Stimulated activated memory B cell treated with anti-CD40 and anti-IgM and Interleukin-4, amounts not matched to agents 10 μg/mL and 1 μg/mL and 100 μg/mL, for 72 hours (primary cell): ENCODE measurements around the gene SLC13A1.
"Not testable (repeated sequence)": the region's sequence is repeated elsewhere in the genome, so short reads cannot be mapped to it uniquely, and the experiment has no call there.

ENCODE experiments used
- ATAC-seq: fragments of 150-1000 bp; cut with Tn5 transposase; 2 replicates; pipeline ENCODE4 v1.10.0; 2021
- H3K27ac Mint-ChIP-seq: one replicate; pipeline ENCODE4 v1.8.0; 2022; ENCODE audit warnings: mild to moderate bottlenecking, mixed read lengths
- H3K27me3 Mint-ChIP-seq: one replicate; pipeline ENCODE4 v1.8.0; 2022; ENCODE audit warnings: mixed read lengths
- H3K36me3 Mint-ChIP-seq: one replicate; pipeline ENCODE4 v1.8.0; 2022; ENCODE audit warnings: mixed read lengths
- H3K4me1 Mint-ChIP-seq: one replicate; pipeline ENCODE4 v1.8.0; 2022; ENCODE audit warnings: mixed read lengths
- H3K4me3 Mint-ChIP-seq: one replicate; pipeline ENCODE4 v1.8.0; 2022; ENCODE audit warnings: mild to moderate bottlenecking, moderate library complexity, mixed read lengths
- H3K9me3 Mint-ChIP-seq: one replicate; pipeline ENCODE4 v1.8.0; 2022; ENCODE audit warnings: mixed read lengths

The SLC13A1 gene

GRCh38 chr7:123199883-123200282, at the start of gene SLC13A1:
TSS of gene SLC13A1 (minus strand) at chr7:123199969. CDS start at chr7:123199946, 23 bp downstream.
- Mint-ChIP-seq H3K27ac (no peak within 1 kb of the TSS), H3K9me3 (no peaks in the 10 kb centered on the region), H3K36me3 (no peaks in the 10 kb centered on the region), H3K4me1 (no peaks in the 10 kb centered on the region), H3K27me3 (no peaks in the 10 kb centered on the region), H3K4me3 (no peak within 1 kb of the TSS)
- ATAC-seq = no peak

GRCh38 chr7:123244768-123245167, 45.0 kb upstream of the SLC13A1 start:
- Mint-ChIP-seq H3K9me3 (no peaks in the 10 kb centered on the region), H3K4me1 (no peaks in the 10 kb centered on the region), H3K27ac (no peak overlapping the region), H3K27me3 (no peaks in the 10 kb centered on the region), H3K36me3 (no peaks in the 10 kb centered on the region), H3K4me3 (no peak overlapping the region)
- no peak for ATAC-seq

GRCh38 chr7:123242467-123243092, 42.8 kb upstream of the SLC13A1 start:
- no peaks in the 10 kb centered on the region for H3K4me1 Mint-ChIP-seq
- ATAC-seq = no peak
- H3K9me3 Mint-ChIP-seq = no peaks in the 10 kb centered on the region
- no peaks in the 10 kb centered on the region for H3K27me3 Mint-ChIP-seq
- H3K27ac Mint-ChIP-seq = no peak overlapping the region
- no peak overlapping the region for H3K4me3 Mint-ChIP-seq
- no peaks in the 10 kb centered on the region for H3K36me3 Mint-ChIP-seq

- no peaks in the 10 kb centered on the region for H3K4me1 Mint-ChIP-seq
- H3K36me3 Mint-ChIP-seq = no peaks in the 10 kb centered on the region
- H3K9me3 Mint-ChIP-seq = no peaks in the 10 kb centered on the region
- H3K4me3 Mint-ChIP-seq = no peak overlapping the region
- no peaks in the 10 kb centered on the region for H3K27me3 Mint-ChIP-seq
- ATAC-seq = no peak
- H3K27ac Mint-ChIP-seq = no peak overlapping the region
Measured at GRCh38 chr7:123241809-123242208, 42.0 kb upstream of the SLC13A1 start.

- Mint-ChIP-seq H3K4me3 (no peak overlapping the region), H3K36me3 (no peaks in the 10 kb centered on the region)
Measured at GRCh38 chr7:123231021-123232000, 31.5 kb upstream of the SLC13A1 start.

GRCh38 chr7:123230603-123231002, 30.8 kb upstream of the SLC13A1 start:
- H3K27me3 Mint-ChIP-seq = no peaks in the 10 kb centered on the region
- H3K4me3 Mint-ChIP-seq = no peak overlapping the region
- no peak for ATAC-seq
- H3K36me3 Mint-ChIP-seq = no peaks in the 10 kb centered on the region
- H3K9me3 Mint-ChIP-seq = peaks cover 4% of the 10 kb centered on the region
- no peaks in the 10 kb centered on the region for H3K4me1 Mint-ChIP-seq
- no peak overlapping the region for H3K27ac Mint-ChIP-seq

More at GRCh38 chr7:123231021-123232000, 31.5 kb upstream of the SLC13A1 start:
- no peaks in the 10 kb centered on the region for H3K27me3 Mint-ChIP-seq
- no peak overlapping the region for H3K27ac Mint-ChIP-seq
- no peak for ATAC-seq
- no peaks in the 10 kb centered on the region for H3K4me1 Mint-ChIP-seq
- peaks cover 3% of the 10 kb centered on the region for H3K9me3 Mint-ChIP-seq

- H3K4me1 Mint-ChIP-seq = no peaks in the 10 kb centered on the region
- no peak for ATAC-seq
- peaks cover 6% of the 10 kb centered on the region for H3K9me3 Mint-ChIP-seq
- no peak overlapping the region for H3K4me3 Mint-ChIP-seq
- no peaks in the 10 kb centered on the region for H3K27me3 Mint-ChIP-seq
- H3K36me3 Mint-ChIP-seq = no peaks in the 10 kb centered on the region
- no peak overlapping the region for H3K27ac Mint-ChIP-seq
Measured at GRCh38 chr7:123230147-123230546, 30.4 kb upstream of the SLC13A1 start.

GRCh38 chr7:123229426-123229825, 29.7 kb upstream of the SLC13A1 start:
- no peaks in the 10 kb centered on the region for H3K36me3 Mint-ChIP-seq
- H3K4me3 Mint-ChIP-seq = no peak overlapping the region
- H3K4me1 Mint-ChIP-seq = no peaks in the 10 kb centered on the region
- peaks cover 6% of the 10 kb centered on the region for H3K9me3 Mint-ChIP-seq
- no peaks in the 10 kb centered on the region for H3K27me3 Mint-ChIP-seq
- H3K27ac Mint-ChIP-seq = no peak overlapping the region
- no peak for ATAC-seq

- H3K4me3 Mint-ChIP-seq, H3K36me3 Mint-ChIP-seq, H3K27me3 Mint-ChIP-seq, H3K27ac Mint-ChIP-seq, H3K9me3 Mint-ChIP-seq, H3K4me1 Mint-ChIP-seq, ATAC-seq: not testable (repeated sequence)
Measured at GRCh38 chr7:123227666-123228065, 27.9 kb upstream of the SLC13A1 start.

GRCh38 chr7:123220396-123220795, 20.6 kb upstream of the SLC13A1 start:
- ATAC-seq = no peak
- H3K27me3 Mint-ChIP-seq = no peaks in the 10 kb centered on the region
- H3K27ac Mint-ChIP-seq = no peak overlapping the region
- no peak overlapping the region for H3K4me3 Mint-ChIP-seq
- H3K36me3 Mint-ChIP-seq = no peaks in the 10 kb centered on the region
- H3K9me3 Mint-ChIP-seq = peaks cover 3% of the 10 kb centered on the region
- no peaks in the 10 kb centered on the region for H3K4me1 Mint-ChIP-seq

GRCh38 chr7:123218866-123219265, 19.1 kb upstream of the SLC13A1 start:
- no peak overlapping the region for H3K27ac Mint-ChIP-seq
- H3K4me3 Mint-ChIP-seq = no peak overlapping the region
- H3K4me1 Mint-ChIP-seq = no peaks in the 10 kb centered on the region
- H3K27me3 Mint-ChIP-seq = no peaks in the 10 kb centered on the region
- ATAC-seq = no peak
- H3K36me3 Mint-ChIP-seq = no peaks in the 10 kb centered on the region
- peaks cover 7% of the 10 kb centered on the region for H3K9me3 Mint-ChIP-seq

- no peak for ATAC-seq
- no peaks in the 10 kb centered on the region for H3K36me3 Mint-ChIP-seq
- no peaks in the 10 kb centered on the region for H3K4me1 Mint-ChIP-seq
- H3K9me3 Mint-ChIP-seq = peaks cover 4% of the 10 kb centered on the region
- no peaks in the 10 kb centered on the region for H3K27me3 Mint-ChIP-seq
- no peak overlapping the region for H3K27ac Mint-ChIP-seq
- H3K4me3 Mint-ChIP-seq = no peak overlapping the region
Measured at GRCh38 chr7:123216825-123217224, 17.1 kb upstream of the SLC13A1 start.

GRCh38 chr7:123215350-123215749, 15.6 kb upstream of the SLC13A1 start:
- peaks cover 4% of the 10 kb centered on the region for H3K9me3 Mint-ChIP-seq
- no peak for ATAC-seq
- H3K27ac Mint-ChIP-seq = no peak overlapping the region
- H3K4me1 Mint-ChIP-seq = no peaks in the 10 kb centered on the region
- H3K27me3 Mint-ChIP-seq = no peaks in the 10 kb centered on the region
- H3K4me3 Mint-ChIP-seq = no peak overlapping the region
- no peaks in the 10 kb centered on the region for H3K36me3 Mint-ChIP-seq

- Mint-ChIP-seq H3K4me3 (no peak overlapping the region), H3K27ac (no peak overlapping the region), H3K4me1 (no peaks in the 10 kb centered on the region), H3K9me3 (peaks cover 4% of the 10 kb centered on the region), H3K27me3 (no peaks in the 10 kb centered on the region), H3K36me3 (no peaks in the 10 kb centered on the region)
- ATAC-seq = no peak
Measured at GRCh38 chr7:123211545-123211944, 11.8 kb upstream of the SLC13A1 start.

- ATAC-seq = no peak
Measured at GRCh38 chr7:123210986-123211385, 11.2 kb upstream of the SLC13A1 start.

GRCh38 chr7:123209786-123210185, 10.0 kb upstream of the SLC13A1 start:
- Mint-ChIP-seq H3K36me3 (no peaks in the 10 kb centered on the region), H3K4me1 (no peaks in the 10 kb centered on the region), H3K9me3 (peaks cover 4% of the 10 kb centered on the region), H3K4me3 (no peak overlapping the region), H3K27ac (no peak overlapping the region), H3K27me3 (no peaks in the 10 kb centered on the region)
- ATAC-seq = no peak

More at GRCh38 chr7:123210986-123211385, 11.2 kb upstream of the SLC13A1 start:
- peaks cover 4% of the 10 kb centered on the region for H3K9me3 Mint-ChIP-seq
- no peak overlapping the region for H3K4me3 Mint-ChIP-seq
- H3K27ac Mint-ChIP-seq = no peak overlapping the region
- no peaks in the 10 kb centered on the region for H3K27me3 Mint-ChIP-seq
- no peaks in the 10 kb centered on the region for H3K4me1 Mint-ChIP-seq
- no peaks in the 10 kb centered on the region for H3K36me3 Mint-ChIP-seq
